GM18508 (cell line): ENCODE data around the gene COPS9.

Experiments used
- ATAC-seq: cut with Tn5 transposase; IDR thresholded peaks from one replicate; pipeline ENCODE4 v1.9.1; 2021; ENCODE audit warnings: moderate number of reproducible peaks; ENCODE audit not compliant: insufficient read depth, unreplicated experiment

COPS9 gene

DNA sequence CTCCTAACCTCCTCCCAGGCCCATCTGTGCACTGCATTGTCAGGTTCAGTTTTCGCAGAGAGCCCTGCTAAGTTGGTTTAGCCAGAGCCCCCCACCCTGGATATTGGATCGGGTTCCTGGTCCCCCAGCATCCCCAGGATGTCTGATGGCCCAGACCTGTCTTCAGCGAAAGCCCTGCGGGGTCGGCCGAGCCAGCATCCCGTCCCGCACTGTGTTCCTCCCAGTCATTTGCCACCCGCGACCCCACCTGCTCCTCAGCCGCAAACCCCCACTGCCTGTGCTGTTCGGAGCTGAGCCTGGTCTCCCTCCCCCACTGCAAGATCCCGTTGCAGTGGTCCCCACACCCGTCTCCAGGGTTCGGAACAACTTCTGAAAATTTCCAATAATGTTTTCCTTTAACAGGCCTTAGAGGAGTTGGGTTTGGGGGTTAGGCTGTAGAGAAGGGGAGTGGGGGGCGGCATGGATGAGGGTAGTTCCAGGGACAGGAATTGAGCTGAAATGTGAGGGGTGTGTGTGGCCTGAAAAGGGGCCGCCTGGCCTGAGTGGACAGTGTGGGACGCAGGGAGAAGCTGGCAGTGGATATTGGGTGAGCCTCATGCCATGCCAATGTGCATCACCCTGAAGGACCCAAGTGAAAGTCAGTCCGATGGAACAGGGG, 1.6 kb upstream of the COPS9 start:
- no peak for ATAC-seq

DNA sequence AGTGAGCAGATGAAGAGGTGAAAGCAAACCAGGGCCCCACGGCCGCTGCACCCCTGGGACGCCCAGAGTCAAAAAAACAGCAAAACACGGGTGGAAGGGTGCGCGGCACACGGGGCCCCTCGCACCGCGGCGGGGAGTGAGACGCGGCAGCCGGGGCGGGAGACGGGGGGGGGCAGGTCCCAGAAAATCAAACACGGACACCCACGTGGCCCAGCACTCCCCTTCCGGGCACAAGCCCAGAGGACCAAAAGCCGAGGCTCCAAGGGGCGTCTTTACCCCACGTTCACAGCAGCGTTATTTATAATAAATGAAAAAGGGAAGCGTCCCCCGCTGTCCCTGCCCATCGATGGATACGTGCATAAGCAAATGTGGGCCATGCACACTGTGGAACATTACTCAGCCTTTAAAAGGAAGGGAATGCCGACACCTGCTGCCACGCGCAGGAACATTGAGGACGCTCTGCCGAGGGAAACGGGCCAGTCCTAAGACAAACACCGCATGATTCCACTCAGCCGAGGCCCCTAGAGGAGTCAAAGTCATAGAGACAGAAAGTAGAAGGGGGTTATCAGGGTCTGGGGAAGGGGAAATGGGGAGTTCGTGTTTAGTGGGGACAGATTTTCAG, 677 bp upstream of the COPS9 start:
- ATAC-seq, result no peak

DNA sequence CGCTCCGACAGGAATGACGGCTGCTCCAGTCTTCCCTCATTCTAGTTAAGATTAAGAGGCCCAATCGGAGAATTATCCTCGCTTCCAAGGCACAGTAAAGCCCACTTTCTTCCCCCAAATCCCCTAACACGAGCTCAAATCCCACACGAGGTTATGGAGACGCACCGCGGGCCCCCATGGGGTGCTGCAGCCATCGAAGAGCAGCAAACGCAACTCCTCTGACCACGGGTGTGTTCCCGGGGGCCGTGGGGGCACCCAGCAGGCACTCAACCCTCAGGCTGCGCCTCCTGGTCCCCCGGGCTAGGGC, 446 bp downstream of the COPS9 start:
- ATAC-seq, result no peak

DNA sequence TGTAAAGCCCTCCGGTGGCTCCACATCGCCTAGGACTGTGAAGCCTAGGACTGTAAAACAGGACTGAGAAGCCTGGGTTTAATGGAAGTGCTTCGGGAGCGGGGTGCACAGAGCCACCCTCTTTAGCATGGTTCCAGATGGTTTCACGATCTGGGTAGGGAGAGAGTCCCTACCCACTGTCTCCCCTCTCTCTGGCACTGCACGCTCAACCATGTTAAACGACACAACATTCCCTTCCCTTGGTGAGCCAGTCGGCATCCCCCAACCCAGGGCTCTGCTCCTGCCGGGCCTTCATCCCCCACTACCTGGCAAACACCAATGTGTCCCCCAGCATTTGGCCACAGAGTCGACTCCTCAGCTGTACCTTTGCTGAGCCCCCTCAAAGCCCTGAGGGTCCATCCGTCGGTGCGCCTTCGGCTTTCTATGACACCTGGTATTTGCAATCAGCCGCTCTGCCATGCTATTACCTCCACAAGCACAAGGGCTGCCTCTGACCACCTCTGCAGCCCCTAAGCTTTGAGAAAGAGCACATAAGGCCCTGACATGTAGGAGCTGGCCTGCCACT, 1.1 kb downstream of the COPS9 start:
- no peak for ATAC-seq

DNA sequence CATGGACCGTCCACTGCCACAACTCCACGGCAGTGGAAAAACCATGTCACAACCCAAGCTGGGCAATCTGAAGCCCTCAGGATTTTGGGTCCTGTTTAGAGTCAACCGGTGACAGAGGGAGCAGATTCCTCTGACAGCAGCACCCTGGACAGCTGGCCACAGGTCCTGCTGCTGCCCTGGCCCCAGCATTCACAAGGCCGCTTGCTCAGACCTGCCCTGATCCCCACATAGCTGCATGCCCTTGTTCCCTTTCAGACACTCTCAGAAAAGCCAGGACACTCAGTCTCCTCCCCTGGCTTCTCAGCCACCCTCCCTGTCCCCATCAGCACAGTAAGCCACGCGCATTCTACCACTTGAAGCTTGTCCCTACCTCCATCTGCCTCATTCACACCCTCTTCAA, 1.6 kb downstream of the COPS9 start:
- ATAC-seq, result no peak

DNA sequence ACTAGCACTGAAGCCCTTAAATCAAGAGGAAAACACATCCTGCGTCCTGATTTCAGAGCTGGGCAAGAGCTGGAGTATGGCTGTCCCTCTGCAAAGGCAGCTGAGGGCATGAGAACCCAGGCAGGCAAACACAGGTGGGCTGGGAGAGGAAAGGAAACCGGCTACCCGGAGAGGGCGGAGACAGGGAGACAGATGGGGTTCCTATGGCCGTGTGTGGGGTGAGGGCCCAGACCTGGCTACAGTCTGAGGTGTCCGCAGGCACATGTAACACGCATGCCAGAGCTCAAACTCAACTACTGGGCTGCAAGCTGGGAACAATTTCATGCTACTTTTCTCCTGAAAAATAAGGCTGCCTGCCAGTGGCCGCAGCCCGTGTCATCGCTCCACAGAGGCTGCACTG, 2.7 kb downstream of the COPS9 start:
- no peak for ATAC-seq

DNA sequence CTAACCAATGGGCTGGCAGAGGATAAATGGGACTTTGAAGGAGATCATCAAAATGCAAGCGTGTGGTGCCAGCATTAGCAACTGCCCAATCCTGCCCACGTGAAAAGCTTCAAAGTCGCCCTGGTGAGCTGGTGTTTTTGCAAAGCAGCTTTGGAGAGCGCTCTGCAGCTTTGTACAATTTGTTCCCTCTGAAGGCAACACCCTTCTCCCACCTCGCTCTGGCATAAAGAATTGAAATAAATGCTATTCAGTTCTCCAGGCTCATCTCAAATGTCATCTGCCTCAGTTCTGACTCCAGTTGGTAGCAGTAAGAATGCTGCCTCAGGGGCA, 3.5 kb downstream of the COPS9 start:
- ATAC-seq, result no peak

DNA sequence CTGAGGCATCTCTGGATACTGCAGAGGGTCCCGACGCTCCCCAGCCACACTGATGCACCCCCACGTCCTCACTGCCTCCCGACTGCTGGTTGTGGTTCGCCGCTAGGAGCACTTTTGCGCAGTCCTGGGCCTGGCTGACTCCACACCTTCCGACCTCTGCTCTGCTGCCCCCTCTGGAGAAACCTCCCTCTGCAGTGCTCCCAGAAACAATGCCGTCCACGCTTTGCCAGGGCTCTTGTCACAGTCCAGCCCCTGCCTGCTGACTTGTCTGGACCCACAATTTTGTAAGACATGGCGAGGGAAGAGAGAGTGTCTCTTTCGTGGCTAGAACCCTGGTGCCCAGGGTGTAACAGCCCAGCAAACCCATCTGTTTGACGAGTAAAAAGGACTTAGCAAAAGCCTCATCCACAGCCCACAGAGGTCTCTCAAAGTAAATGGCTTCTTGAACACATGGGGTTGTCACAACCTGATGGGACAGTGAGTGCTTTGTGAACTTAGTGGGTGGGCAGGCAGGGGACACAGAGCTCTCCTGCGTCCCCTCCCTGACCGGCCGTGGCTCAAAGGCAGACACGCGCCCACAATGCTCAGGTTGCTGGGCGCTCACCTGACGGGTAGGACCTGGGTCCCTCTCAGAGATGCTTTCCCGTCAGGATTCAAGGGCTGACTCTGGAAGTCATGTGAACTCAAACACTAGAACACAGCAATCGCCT, 4.0 kb downstream of the COPS9 start:
- ATAC-seq, result no peak

DNA sequence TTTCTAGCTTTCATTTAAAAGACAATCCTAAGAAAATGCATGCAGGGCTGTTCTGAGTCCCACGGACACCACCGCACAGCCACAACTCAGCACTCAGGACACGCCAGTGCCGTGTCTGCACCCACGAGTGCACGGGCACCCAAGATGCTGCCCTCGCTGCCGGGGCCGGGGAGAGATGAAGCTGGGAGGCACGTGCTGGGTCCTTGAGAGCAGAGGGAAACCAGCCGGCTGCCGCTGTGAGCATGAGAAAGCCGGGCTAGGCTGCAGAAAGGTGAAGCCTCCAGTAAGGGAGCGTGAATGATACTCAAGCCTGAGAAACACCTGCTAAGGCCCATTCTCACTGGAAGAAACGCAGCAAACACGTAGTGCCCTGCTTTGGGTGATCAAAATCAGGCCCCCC, 4.8 kb downstream of the COPS9 start:
- no peak for ATAC-seq

DNA sequence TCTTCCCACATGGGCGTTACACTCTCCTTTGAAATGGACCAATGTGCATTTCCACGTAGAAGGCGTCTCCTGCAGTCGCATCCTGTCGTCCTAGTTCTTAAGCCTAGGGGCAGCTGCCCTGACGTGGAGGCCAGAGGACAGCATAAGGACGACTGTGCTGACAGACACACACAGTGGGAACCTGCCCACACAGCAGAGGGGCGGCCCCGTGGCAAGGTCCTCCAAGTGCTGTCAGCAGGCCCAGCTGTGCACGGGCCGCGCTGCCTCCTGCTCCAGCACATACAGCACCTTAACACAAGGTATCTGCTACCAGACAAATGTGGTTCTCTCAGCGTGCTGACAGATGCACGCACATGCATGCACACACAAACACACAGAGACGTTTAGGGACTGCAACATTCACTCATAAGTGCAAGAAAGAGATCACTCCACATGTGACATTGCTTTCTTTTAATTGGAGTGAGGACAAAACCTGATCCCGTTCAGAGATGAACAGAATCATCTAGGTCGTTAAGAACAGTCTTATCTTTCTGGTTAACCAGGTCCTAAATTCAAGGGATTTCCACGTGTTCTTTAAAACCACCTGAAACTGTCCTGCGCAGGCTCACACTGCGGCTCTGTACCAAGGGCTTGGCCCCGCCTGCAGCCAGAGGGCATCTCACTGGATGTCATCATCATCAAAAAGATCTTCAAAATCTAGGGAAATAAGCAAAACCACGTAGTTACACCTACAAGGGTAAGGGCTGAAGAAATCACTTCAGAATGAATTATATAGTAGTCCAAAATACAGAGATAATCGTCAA, 5.5 kb downstream of the COPS9 start:
- no peak for ATAC-seq

DNA sequence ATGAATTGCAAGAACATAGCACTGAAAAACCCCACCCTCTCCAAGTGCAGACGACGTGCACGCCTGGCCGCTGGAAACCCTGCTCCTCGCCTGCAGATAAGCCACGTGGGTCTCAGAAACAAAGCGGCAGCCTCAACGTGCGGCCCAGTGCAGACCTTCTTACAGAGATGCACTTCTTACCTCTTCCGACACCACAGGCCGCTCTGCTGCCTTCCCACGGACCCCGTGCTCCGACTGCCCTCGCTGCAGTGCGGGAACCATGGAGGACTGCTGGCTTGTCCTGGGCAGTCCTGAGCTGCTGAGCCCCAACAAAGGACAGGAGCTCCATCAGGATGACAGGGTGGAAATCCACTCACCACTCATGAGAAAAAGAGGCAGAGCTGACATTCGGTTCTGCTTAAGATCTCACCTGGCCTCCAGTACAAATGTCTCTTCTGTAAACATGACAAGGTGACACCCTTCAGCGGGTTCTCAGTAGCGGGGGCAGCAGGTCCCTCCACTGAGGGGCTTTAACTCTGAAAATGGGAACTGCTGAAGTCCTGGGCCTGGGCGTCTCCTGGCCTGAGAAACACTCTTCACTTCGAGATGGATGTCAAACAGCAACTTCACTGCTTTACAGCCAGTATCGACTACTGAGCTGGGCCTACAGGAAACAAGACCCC, 6.2 kb downstream of the COPS9 start:
- ATAC-seq, result no peak

DNA sequence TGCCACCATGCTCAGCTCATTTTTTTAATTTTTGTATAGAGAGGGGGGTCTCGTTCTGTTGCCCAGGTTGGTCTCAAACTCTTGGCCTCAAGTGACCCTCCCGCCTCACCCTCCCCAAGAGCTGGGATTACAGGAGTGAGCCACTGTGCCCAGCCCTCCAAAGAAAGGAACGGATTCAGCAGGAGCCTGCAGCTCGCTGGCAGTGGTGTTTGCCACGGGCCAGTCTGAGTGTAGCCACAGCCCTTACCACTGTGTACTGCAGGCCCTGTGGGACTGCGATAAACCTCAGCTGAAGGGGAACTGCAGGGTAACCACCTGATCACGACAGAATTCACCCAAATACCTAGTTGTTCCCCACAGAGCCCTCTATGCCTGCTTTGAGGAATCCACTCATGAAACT, 6.8 kb downstream of the COPS9 start:
- no peak for ATAC-seq

DNA sequence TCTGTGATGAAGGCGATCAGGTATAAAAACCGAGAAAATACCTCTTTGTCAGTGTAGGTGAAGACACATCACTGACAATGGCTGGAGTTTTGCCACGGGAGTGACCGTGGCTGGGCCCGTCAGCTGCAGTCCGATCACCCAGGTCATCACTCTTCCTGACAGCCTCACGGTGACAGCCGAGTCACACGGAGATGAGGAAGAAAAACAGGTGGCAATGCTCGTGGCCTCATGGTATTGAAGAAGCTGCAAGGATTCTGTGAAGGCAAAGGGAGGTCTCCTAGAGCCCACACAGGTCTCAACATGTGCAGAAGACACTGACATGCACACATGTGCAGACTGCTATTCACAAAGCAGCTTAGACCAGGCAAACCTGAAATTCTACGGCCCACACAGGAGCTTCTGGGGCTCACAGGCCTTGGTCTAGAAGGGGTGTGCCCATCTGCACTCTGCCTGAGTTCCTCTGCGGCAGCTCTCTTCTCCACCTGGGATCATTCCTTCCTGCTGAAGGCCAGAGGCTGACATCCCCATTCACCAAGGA, 7.4 kb downstream of the COPS9 start:
- ATAC-seq, result no peak

DNA sequence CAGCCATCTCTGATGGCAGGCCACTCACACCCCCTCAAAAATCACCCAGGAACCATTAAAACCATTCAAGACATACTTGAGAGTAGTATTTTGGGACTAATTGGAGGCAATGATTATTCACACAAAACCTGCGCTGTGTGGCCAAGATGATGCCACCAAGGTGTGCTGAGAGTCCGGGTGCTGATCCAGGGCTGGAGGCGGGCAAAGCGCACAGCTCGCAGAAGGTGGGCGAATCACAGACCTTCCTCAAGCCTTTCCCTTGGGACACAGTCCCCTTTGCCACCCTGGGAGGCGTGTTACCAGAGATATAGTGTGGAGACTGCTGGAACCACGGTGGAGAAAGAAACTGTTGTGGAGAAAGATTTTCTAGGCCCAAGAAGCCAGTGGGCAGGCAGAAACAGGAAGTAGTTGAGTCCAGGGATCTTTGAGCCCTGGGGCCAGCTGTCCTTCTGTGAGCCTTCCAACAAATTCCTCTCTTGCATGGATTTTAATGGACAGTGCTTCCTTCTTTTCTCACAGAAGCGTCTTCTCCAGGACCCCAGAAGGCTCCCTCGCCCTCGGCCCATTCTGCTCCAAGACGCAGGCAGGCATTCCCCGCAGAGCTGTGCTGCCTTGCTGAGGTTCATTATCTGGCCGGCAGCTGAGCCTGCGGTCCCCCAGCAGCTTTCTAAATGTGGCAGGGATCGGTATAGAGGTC, 8.0 kb downstream of the COPS9 start:
- no peak for ATAC-seq

DNA sequence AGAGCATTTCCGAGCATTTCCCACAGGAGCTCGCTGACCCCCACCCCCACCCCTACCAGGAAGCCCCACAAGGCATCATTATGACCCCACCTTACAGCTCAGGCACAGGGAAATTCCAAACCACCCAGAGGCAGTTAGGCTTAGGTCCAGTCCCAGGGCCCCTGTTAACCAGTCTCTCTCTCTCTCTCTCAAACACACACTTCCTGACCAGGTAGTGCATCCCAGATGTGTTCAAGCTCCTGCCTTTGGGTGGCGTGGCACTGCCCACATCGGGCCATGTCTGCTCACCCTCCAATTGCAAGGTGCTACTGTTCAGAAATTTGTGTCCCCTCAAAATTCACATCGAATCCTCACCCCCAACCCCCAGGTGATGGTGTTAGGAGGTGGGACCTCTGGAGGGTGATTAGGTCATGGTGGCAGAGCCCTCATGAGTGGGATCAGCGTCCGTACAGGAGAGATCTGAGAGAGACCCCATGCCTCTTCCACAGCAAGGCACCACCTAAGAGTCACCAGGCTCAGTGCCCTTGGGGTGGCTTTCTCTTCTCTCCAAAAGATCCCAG, 8.8 kb downstream of the COPS9 start:
- no peak for ATAC-seq

DNA sequence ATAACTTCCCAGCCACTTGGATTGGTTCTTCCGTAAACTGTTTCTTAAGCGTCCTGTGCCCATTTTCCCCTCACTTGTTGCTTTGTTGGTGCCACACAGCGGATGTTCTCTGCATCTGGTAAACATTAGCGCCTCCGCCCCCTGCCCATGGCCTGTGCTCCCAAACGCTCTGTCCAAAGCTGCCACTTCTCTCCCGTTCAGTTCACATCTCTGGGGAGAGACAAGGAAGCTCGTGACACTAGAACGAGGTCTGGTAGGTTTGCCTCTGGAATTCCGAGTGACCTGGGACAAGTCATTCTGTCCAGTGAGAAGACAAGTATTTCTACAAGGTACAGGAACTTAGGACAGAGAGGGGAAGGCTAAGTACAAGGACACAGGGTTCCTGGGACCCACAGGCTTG, 9.4 kb downstream of the COPS9 start:
- ATAC-seq, result no peak

DNA sequence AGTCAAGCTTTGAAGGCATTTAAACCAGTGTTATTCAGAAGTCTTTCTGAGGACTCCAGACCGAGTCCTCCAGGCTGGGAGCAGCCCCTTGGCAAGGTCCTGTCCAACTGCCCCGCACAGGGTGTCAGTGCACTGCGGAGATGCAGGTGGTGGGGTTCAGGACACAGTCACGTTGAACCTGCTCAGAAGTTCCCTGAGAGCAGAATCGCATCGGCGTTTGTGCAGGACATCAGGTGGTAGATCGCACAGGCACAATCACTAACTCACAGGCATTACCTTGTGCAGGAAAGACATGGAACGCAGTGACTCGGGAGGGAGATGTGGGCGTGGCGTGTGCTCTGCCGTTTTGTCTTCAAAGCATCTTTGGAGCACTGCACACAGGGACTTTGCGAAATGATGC, 10.4 kb downstream of the COPS9 start:
- ATAC-seq, result no peak

DNA sequence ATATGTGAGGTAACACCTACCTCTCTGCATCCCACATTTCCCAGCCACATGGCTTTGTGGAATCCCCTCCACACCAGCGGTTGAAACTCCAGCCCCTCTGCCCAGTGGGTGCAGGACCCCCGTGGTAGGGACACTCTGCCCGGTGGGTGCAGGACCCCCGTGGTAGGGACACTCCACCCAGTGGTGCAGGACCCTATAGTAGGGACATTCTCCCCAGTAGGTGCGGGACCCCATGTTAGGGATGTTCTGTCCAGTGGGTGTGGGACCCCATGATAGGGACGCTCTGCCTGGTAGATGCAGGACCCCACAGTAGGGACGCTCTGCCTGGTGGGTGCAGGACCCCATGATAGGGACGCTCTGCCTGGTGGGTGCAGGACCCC, 11.5 kb downstream of the COPS9 start:
- no peak for ATAC-seq

DNA sequence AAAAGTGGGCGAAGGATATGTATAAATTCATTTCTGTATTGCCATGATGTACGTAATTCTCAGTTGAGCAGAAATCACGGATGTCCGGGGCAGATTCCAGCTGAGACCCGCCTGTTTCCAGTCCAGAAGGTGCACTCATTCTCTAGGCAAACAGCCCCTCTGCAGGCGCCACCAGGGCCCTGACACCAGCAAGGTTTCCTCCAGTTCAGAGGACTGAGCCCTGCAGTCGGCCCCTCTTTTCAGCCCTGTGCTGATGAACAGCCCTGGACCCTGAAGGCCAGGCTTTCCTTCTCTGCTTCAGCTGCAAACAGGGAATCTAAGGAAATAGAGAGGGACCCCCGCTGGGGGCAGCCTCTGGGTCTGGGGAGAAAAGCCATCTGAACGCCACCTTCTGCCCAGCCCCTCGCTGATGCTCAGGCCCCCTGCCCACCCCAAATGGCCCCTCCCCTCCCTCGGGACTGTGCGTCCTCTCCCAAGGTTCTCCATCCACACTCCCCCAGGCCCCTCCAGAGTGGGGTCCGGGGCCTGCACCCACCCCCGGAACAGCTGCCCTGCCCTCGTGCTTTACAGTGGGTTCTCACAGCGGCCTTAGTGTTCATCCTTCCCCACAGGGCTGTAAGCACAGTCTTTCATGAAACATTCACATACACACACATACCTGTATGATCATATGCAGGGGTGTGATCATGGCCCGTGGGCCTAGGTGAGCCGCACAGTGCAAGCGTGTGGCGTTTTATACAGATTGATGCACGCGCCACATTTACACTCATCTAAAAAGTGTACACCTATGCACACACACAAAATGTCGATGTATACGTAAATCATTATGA, 12.1 kb downstream of the COPS9 start:
- ATAC-seq, result no peak
